Posterior vena cava (tissue), 2 donors: ENCODE results near the gene CHURC1. TPM values are rescaled to one million over a fixed set of nuclear protein-coding genes. Genes with fewer than 3 reads are reported as not detected.

Experiments
- DNase-seq: peaks from one replicate; pipeline ENCODE4 v3.0.0-alpha.2; 2020; ENCODE audit warnings: low spot score
- intact Hi-C, 2 donors: fragments of 100-400 bp; cut with DNase I; formaldehyde crosslinking; loops; one replicate each; pipeline versions ENCODE4 v1.14.1 to v1.14.2; 2022 to 2023
- total RNA-seq, 2 donors: library from RNA; stranded (reverse); fragmentation: NEBNext Ultra II Directional; extraction: Animal tissue kit (Norgen Biotek cat#: 25700); gene quantifications; one replicate each; pipeline ENCODE4 v1.2.1, GENCODE V29; 2021
- donor health status: DM: yes; HTN: yes; CAD: no.
- donor health status: DM: yes; HTN: yes; CAD: no.

The CHURC1 gene
- total RNA-seq, 2 donors from 2014 or later = 65.4 to 87.3 TPM

- intact Hi-C loops = no loop called here
- DNase-seq = no peak
Observed at GRCh38 chr14:64971491-64971942, 57.3 kb downstream of the CHURC1 start.

- no peak for DNase-seq
- intact Hi-C loops = no loop called here
Observed at GRCh38 chr14:64971943-64972791, 57.9 kb downstream of the CHURC1 start, which contains the start of gene RAB15. TSS of gene RAB15 (minus strand) at chr14:64972336. CDS start at chr14:64972076, 260 bp downstream.

- no peak for DNase-seq
- intact Hi-C loops = no loop called here
Observed at GRCh38 chr14:64973026-64973442, 58.8 kb downstream of the CHURC1 start.

GRCh38 chr14:64973826-64974225, 59.6 kb downstream of the CHURC1 start:
- intact Hi-C loops = loop anchor here in 1 of 2 donors (1.0 kb wide), 1 partner anchor 44 kb away; no protein-coding TSS in a partner anchor
- no peak for DNase-seq

GRCh38 chr14:64974563-64974962, 60.3 kb downstream of the CHURC1 start:
- intact Hi-C loops = loop anchor here in 1 of 2 donors (1.0 kb wide), 1 partner anchor 44 kb away; no protein-coding TSS in a partner anchor
- no peak for DNase-seq

GRCh38 chr14:64979336-64980074, 65.2 kb downstream of the CHURC1 start:
- intact Hi-C loops = loop anchor here in 1 of 2 donors (10.0 kb wide), 1 partner anchor 855 kb away; no protein-coding TSS in a partner anchor
- no peak for DNase-seq

GRCh38 chr14:64983439-64984310, 69.4 kb downstream of the CHURC1 start:
- intact Hi-C loops = loop anchor here in 1 of 2 donors (10.0 kb wide), 1 partner anchor 851 kb away; no protein-coding TSS in a partner anchor
- DNase-seq = no peak

Other genes starting within 250 kb of the CHURC1 start
- gene PLEKHG3, start 210.0 kb upstream of the CHURC1 start, total RNA-seq = 10 to 100 TPM; 54.6 to 58.1 TPM
- 1 to 10 TPM; 2.5 to 3.3 TPM for gene SPTB, start 34.5 kb upstream of the CHURC1 start, total RNA-seq
- gene GPX2, start 28.3 kb downstream of the CHURC1 start, total RNA-seq = not detected
- gene RAB15, start 57.9 kb downstream of the CHURC1 start, total RNA-seq = 1 to 10 TPM; 6.0 to 7.3 TPM
- gene FNTB, start 72.4 kb downstream of the CHURC1 start, total RNA-seq = 10 to 100 TPM in 1 of 2 donors, 1 to 10 TPM in 1; 8.0 to 14.8 TPM
- gene MAX, start 188.1 kb downstream of the CHURC1 start, total RNA-seq = 100 to 1,000 TPM in 1 of 2 donors, 10 to 100 TPM in 1; 88.7 to 105 TPM